NCI-H1105 treated with DMSO at 0.1 percent for 48 hours (cell line): ENCODE data around the gene PCDHGC3.
A peak's percentile ranks its signal among the peaks of the same experiment; 100 is the strongest.

ENCODE experiments used
- DNase-seq: peaks from one replicate; lab custom pipeline; 2025; lab: John Stamatoyannopoulos, UW

PCDHGC3 gene

GRCh38 chr5:141523991-141524390 lies 48.2 kb downstream of the PCDHGC3 start:
- no peak for DNase-seq

DNA sequence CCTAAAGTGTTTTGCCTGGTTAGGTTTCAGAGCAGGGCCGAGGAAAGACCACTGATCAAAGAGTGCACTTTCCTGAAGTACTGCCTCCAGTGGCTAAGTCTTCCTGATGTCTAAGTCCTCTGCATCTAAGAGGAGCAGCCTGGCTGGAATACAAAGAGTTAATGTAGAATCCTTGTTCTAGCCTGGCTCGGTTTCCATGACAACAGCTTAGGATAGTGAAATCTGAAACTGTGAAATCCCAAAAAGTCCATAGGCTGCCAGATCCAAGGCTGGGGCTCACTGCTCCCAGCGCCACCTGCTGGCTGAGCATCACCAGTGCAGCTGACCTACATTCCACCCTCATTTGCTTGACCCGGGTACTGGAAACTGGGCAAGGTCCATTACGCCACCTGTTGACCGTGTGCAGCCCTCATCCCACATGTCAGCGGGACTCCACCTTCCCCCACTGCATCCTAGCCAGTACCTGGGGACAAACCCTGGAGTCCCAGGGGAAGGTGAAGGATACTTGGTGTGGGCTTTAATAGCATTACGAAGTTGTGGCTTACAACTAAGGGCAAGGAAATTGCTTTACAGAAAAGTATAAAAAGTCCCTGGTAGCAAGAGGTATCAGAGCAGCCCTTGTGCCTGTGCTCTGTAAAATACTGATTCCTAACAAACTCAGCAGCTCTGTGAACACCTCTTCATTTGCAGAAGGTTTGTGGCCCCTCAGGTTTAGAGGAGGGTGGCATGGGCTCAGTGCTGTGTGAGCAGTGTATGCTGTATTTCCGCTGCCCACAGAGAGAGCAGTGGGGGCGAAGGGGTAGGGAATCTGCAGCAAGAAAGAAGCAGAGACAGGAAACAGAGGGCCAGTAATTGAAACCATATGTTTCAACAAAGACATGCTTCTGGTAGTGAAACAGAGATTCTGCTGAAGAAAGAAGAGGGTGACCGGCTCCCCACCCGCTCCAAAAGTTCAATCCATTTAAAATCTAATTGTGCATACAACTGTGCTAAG lies 49.1 kb downstream of the PCDHGC3 start:
- DNase-seq, result peak; percentile 76

GRCh38 chr5:141525653-141526052 lies 49.9 kb downstream of the PCDHGC3 start:
- DNase-seq, result no peak

DNA sequence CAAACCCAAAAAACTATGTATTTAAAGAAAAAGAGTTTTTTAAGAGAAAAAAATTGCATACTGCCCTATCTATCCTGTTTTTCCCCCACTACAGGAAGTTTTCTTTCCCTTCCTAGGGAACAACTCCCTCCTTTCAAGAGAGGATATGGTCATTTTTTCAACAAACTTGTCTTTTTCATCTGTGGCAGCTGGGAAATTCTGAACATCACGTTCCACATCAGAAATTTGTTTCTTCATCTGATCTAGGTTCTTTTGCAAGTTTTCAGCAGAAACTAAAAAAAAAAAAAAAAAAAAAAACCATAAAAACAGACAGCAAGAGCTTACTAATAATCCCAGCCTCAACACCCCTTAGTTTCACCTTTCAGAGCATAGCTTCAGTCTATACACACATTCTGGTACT lies 51.7 kb downstream of the PCDHGC3 start:
- DNase-seq, result no peak
